Smooth muscle cell of trachea (primary cell): ENCODE results near the gene PABPC1L2A. TPM values are rescaled to one million over a fixed set of nuclear protein-coding genes. Genes with fewer than 3 reads are reported as not detected.

Source experiments
- total RNA-seq: library from RNA; depleted of rRNA; stranded (reverse); fragments of >200 nt; gene quantifications from 2 replicates; pipeline ENCODE4 v1.2.1, GENCODE V29; 2014

The PABPC1L2A gene
- total RNA-seq = not detected in 2 replicates

DNA sequence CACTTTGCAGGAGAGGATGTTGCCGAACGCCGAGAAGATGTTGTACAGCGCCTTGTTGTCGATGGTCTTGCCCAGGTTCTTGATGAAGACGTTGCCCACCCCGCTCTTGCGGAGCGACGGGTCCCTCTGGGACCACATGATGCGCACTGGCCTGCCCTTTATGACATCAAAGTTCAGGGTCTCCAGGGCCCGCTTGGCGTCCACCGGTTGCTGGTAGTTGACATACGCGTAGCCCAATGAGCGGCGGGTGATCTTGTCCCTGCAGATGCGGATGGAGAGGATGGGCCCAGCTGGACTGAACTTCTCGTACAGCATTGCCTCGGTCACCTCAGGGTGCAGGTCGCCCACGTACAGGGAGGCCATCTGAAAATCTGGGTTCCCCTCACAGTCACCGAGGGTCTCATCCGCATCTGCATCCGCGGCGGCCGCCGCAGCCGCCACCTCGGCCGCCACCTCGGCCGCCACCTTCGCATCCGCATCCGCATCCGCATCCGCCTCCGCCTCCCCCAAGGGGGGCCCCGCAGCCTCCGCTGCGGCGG lies at the start of gene PABPC1L2A:
Gene PABPC1L2A (minus strand): TSS at position 489 of the 539 bp plus-strand sequence. CDS start 126 bp downstream, at position 363.

Other genes starting within 250 kb of the PABPC1L2A start
- not detected in 2 replicates for gene FAM236C, start 166.9 kb downstream of the PABPC1L2A start, total RNA-seq
- gene FAM236A, start 141.3 kb downstream of the PABPC1L2A start, total RNA-seq = not detected in 2 replicates
- gene DMRTC1, start 135.7 kb downstream of the PABPC1L2A start, total RNA-seq = not detected in 2 replicates
- not detected in 2 replicates for gene PABPC1L2B, start 76.6 kb downstream of the PABPC1L2A start, total RNA-seq
- 1.5 and 3.1 TPM in 2 replicates for gene NAP1L2, start 135.3 kb upstream of the PABPC1L2A start, total RNA-seq